Esophagus muscularis mucosa (tissue), 4 donors: ENCODE measurements around the gene SOCS7. TPM values are rescaled to one million over a fixed set of nuclear protein-coding genes. Genes with fewer than 3 reads are reported as not detected.

Experiments used
- DNase-seq: peaks from one replicate; pipeline ENCODE4 v3.0.0-alpha.2; 2017; ENCODE audit errors: extremely low spot score
- H3K27ac ChIP-seq, 4 donors: fragments of 200-600 bp; sonication (generic); replicated peaks in 1 of 4; 1 replicate in 3 of 4; 2 replicates in 1 of 4; pipeline ENCODE4 v1.5.1; 2016 to 2019; ENCODE audit warnings: mild to moderate bottlenecking in 1 of 4
- H3K27me3 ChIP-seq, 4 donors: fragments of 200-600 bp; sonication (generic); one replicate each; pipeline versions ENCODE4 v1.5.1 to v1.6.0; 2016 to 2019
- H3K36me3 ChIP-seq, 4 donors: fragments of 200-600 bp; sonication (generic); one replicate each; pipeline ENCODE4 v1.5.1; 2016 to 2019
- H3K4me1 ChIP-seq, 4 donors: fragments of 200-600 bp; sonication (generic); one replicate each; pipeline ENCODE4 v1.5.1; 2016 to 2019
- H3K4me3 ChIP-seq, 4 donors: fragments of 200-600 bp; sonication (generic); 1 replicate in 2 of 4; 2 replicates in 2 of 4; pipeline ENCODE4 v1.5.1; 2016 to 2019; ENCODE audit warnings: mild to moderate bottlenecking in 4 of 4, moderate library complexity in 1 of 4
- H3K9me3 ChIP-seq, 4 donors: fragments of 200-600 bp; sonication (generic); 1 replicate in 3 of 4; 2 replicates in 1 of 4; pipeline ENCODE4 v1.5.1; 2016 to 2019
- EP300 ChIP-seq: sonication (generic); formaldehyde crosslinking; IDR thresholded peaks from one replicate; pipeline ENCODE4 v1.6.1; 2017; ENCODE audit warnings: antibody characterized with exemption
- POLR2A ChIP-seq: fragments of 450-650 bp; IDR thresholded peaks from one replicate; pipeline ENCODE4 v1.6.1; 2017; ENCODE audit warnings: antibody characterized with exemption, moderate library complexity, mild to moderate bottlenecking, low read depth
- POLR2AphosphoS5 ChIP-seq, 2 donors: sonication (generic); formaldehyde crosslinking; IDR thresholded peaks; one replicate each; pipeline ENCODE4 v1.6.1; 2017; ENCODE audit warnings: antibody characterized with exemption in 2 of 2
- WGBS: methylation state at CpG from one replicate; pipeline ENCODE4 v1.1.5; 2018; 5-methylcytosine and 5-hydroxymethylcytosine counted together
- intact Hi-C: fragments of 100-400 bp; cut with DNase I; formaldehyde crosslinking; loops from one replicate; pipeline ENCODE4 v1.15.1; 2023
- total RNA-seq, 4 donors: library from RNA; depleted of rRNA; stranded (reverse); fragments of >200 nt; gene quantifications; one replicate each; pipeline versions ENCODE4 v1.1.0 to v1.2.1, GENCODE V29; 2016
- TF ChIP-seq, protein P1 (sequence below), 3 experiments: fragments of 200-600 bp in 2 of 3; fragments of 450-650 bp in 1 of 3; sonication (generic) in 2 of 3; IDR thresholded peaks; one replicate each; pipeline ENCODE4 v1.5.1; 2017 to 2019; ENCODE audit warnings: antibody characterized with exemption in 3 of 3, mild to moderate bottlenecking in 2 of 3, moderate library complexity in 1 of 3

SOCS7 gene
- total RNA-seq, 4 donors from 2014 or later: 11.2 to 18.9 (median 13.5) TPM

DNA sequence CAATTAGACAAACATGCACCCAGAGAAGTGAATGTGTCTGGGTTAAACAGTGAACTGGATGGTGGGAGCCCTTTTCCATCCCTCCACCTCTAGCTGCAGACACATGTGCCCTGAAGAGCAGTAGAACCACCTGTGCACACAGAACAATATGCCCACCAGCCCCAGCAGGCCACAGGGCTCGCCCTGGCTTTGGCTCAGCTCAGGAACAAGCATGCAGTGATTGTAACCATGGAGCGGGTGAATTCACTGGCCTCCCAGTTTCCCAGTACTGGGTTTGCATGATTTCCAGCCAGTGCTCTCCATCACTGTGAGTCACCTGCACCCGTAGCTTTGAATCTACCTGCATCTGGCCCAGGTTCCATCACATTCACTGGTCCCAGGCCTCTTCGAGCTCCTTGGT is 13.1 kb upstream of the SOCS7 start:
- WGBS: 94% methylated on average over 4 of the region's 4 CpGs
- Histone ChIP-seq H3K36me3 (no peaks in the 10 kb centered on the region), H3K4me1 (peaks cover 0 to 9% (median 5%) of the 10 kb centered on the region in 4 donors), H3K27me3 (peaks cover 0 to 27% (median 4%) of the 10 kb centered on the region in 4 donors), H3K4me3 (no peak overlapping the region), H3K27ac (no peak overlapping the region), H3K9me3 (no peaks in the 10 kb centered on the region)
- intact Hi-C loops: no loop called here
- no peak for DNase-seq
- TF ChIP-seq, protein P1, sequence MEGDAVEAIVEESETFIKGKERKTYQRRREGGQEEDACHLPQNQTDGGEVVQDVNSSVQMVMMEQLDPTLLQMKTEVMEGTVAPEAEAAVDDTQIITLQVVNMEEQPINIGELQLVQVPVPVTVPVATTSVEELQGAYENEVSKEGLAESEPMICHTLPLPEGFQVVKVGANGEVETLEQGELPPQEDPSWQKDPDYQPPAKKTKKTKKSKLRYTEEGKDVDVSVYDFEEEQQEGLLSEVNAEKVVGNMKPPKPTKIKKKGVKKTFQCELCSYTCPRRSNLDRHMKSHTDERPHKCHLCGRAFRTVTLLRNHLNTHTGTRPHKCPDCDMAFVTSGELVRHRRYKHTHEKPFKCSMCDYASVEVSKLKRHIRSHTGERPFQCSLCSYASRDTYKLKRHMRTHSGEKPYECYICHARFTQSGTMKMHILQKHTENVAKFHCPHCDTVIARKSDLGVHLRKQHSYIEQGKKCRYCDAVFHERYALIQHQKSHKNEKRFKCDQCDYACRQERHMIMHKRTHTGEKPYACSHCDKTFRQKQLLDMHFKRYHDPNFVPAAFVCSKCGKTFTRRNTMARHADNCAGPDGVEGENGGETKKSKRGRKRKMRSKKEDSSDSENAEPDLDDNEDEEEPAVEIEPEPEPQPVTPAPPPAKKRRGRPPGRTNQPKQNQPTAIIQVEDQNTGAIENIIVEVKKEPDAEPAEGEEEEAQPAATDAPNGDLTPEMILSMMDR (IDR thresholded peaks at IDR 0.05): no peak
- TF ChIP-seq EP300: no peak
- no peak for TF ChIP-seq POLR2AphosphoS5 (IDR thresholded peaks at IDR 0.05)
- no peak for TF ChIP-seq POLR2A

GRCh38 chr17:38339891-38340290 is 11.8 kb upstream of the SOCS7 start:
- Histone ChIP-seq H3K36me3 (no peaks in the 10 kb centered on the region), H3K4me1 (peaks cover 0 to 9% (median 5%) of the 10 kb centered on the region in 4 donors), H3K27me3 (peaks cover 0 to 21% (median 0%) of the 10 kb centered on the region in 4 donors), H3K4me3 (no peak overlapping the region), H3K27ac (no peak overlapping the region), H3K9me3 (no peaks in the 10 kb centered on the region)
- DNase-seq: no peak
- intact Hi-C loops: no loop called here
- TF ChIP-seq POLR2AphosphoS5 (IDR thresholded peaks at IDR 0.05) (no peak), EP300 (no peak), POLR2A (no peak)
- TF ChIP-seq, protein P1 (IDR thresholded peaks at IDR 0.05): no peak

DNA sequence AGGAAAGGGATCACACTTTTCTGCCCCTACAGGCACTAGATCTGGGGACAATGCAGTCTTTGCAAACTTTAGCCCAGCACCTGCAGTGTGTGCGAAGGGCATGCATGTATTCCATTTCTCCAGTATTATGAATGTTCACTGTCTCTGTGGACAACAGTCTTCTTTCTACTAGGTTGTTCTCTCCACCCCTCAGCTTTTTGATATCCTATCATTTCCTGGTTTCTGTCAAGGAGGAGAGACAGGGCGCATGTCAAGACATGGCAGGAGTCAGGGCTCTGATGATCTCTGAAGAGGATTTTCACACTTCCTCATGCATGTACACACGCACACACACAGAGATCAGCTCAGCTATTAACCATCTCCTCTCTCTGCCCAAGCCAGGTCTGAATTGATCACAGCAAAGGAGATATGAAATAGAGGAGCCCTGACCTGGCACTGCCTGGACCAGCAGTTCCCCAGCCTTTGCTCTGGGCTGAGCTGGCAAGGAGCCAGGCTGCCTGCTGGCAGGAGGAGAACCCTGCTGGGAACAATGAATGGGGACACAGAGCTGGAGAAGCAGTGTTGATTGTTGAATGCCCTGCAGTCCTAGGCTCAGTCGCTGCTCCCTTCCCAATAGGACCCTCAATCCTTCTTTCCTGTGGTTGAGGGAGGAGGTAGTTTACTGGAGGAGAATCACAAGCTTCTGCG is 10.5 kb upstream of the SOCS7 start:
- Histone ChIP-seq H3K27me3 (peaks cover 0 to 14% (median 0%) of the 10 kb centered on the region in 4 donors), H3K36me3 (no peaks in the 10 kb centered on the region), H3K27ac (no peak overlapping the region), H3K4me3 (no peak overlapping the region), H3K9me3 (no peaks in the 10 kb centered on the region), H3K4me1 (peaks cover 0 to 9% (median 5%) of the 10 kb centered on the region in 4 donors)
- no peak for DNase-seq
- 54% methylated on average over 4 of the region's 5 CpGs for WGBS
- intact Hi-C loops: no loop called here
- TF ChIP-seq EP300 (no peak), POLR2AphosphoS5 (IDR thresholded peaks at IDR 0.05) (no peak), POLR2A (no peak)

DNA sequence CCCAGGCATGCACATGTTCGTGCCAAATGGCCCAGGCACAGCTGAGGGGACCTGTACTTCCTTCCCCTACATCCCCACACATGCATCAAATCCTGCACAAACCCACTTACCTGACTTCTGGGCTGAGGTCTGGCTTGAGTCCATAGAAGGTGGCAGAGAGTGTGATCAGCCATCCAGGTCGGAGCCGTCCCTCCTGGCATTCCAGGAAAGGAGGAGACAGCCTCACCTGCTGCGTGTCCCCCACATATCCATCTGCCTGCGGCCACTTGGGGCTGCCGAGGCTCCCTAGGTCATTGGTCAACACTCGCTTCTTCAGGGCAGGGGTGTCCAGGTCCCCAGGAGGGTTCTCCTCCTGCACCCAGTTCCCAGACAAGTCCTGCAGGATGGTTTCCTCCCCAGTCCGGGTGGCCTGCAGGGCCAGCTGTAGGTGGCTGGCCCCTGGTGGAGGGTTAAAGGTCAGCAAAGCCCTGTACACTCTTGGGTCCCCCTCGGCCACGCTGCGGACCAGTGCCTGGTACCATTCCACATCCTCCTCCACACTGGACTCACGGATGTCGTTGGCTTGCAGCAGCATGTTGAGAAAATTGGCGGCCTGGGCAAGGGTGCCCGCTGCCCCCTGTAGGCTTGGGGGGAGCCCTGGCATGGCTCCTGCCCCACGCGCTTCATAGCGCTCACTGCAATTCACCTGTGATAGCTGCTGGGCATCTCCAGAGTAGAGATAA is 8.6 kb upstream of the SOCS7 start:
- no peak for DNase-seq
- WGBS: 87% methylated on average over 11 of the region's 18 CpGs
- Histone ChIP-seq H3K36me3 (no peaks in the 10 kb centered on the region), H3K27me3 (peaks cover 0 to 14% (median 0%) of the 10 kb centered on the region in 4 donors), H3K27ac (no peak overlapping the region), H3K4me3 (no peak overlapping the region), H3K4me1 (peaks cover 0 to 9% (median 5%) of the 10 kb centered on the region in 4 donors), H3K9me3 (no peaks in the 10 kb centered on the region)
- TF ChIP-seq POLR2AphosphoS5 (IDR thresholded peaks at IDR 0.05): no peak
- TF ChIP-seq, protein P1 (IDR thresholded peaks at IDR 0.05): no peak
- no peak for TF ChIP-seq POLR2A
- TF ChIP-seq EP300: no peak
- intact Hi-C loops: no loop called here

GRCh38 chr17:38343608-38344419 is 7.8 kb upstream of the SOCS7 start, which contains the start of gene GPR179:
GPR179 (minus strand) TSS chr17:38343956; CDS start chr17:38343789, 167 bp downstream.
- Histone ChIP-seq H3K9me3 (no peaks in the 10 kb centered on the region), H3K4me1 (peaks cover 0 to 9% (median 5%) of the 10 kb centered on the region in 4 donors), H3K4me3 (no peak within 1 kb of the TSS), H3K36me3 (no peaks in the 10 kb centered on the region), H3K27me3 (peaks cover 0 to 14% (median 0%) of the 10 kb centered on the region in 4 donors), H3K27ac (no peak within 1 kb of the TSS)
- no peak for DNase-seq
- TF ChIP-seq, protein P1 (IDR thresholded peaks at IDR 0.05): no peak
- no peak for TF ChIP-seq EP300
- TF ChIP-seq POLR2A: no peak
- TF ChIP-seq POLR2AphosphoS5 (IDR thresholded peaks at IDR 0.05): no peak
- intact Hi-C loops: no loop called here
- 72% methylated on average over 14 of the region's 18 CpGs for WGBS
